Activated CD8-positive, alpha-beta memory T cell treated with anti-CD3 and anti-CD28 coated beads, Interleukin-2, amount 50 U/mL, for 24 hours (primary cell): ENCODE data around the gene PLD1.
"Not testable (repeated sequence)": the region's sequence is repeated elsewhere in the genome, so short reads cannot be mapped to it uniquely, and the experiment has no call there.

Source experiments
- DNase-seq: peaks from one replicate; pipeline ENCODE4 v3.0.0-alpha.2; 2020; ENCODE audit errors: extremely low read depth

PLD1 gene

GRCh38 chr3:171700653-171701052 is 109.6 kb downstream of the PLD1 start:
- no peak for DNase-seq

- no peak for DNase-seq
These were observed 110.1 kb downstream of the PLD1 start for GRCh38 chr3:171700157-171700556.

- no peak for DNase-seq
These were observed 110.7 kb downstream of the PLD1 start for GRCh38 chr3:171699601-171700000.

GRCh38 chr3:171696805-171697204 is 113.5 kb downstream of the PLD1 start:
- DNase-seq: no peak

GRCh38 chr3:171695426-171695825 is 114.9 kb downstream of the PLD1 start:
- DNase-seq: no peak

GRCh38 chr3:171694888-171695287 is 115.4 kb downstream of the PLD1 start:
- DNase-seq: no peak

- not testable (repeated sequence) for DNase-seq
These were observed 117.7 kb downstream of the PLD1 start for GRCh38 chr3:171692551-171692950.

GRCh38 chr3:171691485-171691884 is 118.8 kb downstream of the PLD1 start:
- no peak for DNase-seq

GRCh38 chr3:171690281-171690680 is 120.0 kb downstream of the PLD1 start:
- DNase-seq: no peak

- no peak for DNase-seq
These were observed 121.7 kb downstream of the PLD1 start for GRCh38 chr3:171688593-171688992.

GRCh38 chr3:171688002-171688401 is 122.3 kb downstream of the PLD1 start:
- DNase-seq: no peak

- DNase-seq: no peak
These were observed 122.7 kb downstream of the PLD1 start for GRCh38 chr3:171687581-171687980.

- no peak for DNase-seq
These were observed 123.2 kb downstream of the PLD1 start for GRCh38 chr3:171687064-171687463.

GRCh38 chr3:171685116-171685895 is 125.0 kb downstream of the PLD1 start:
- DNase-seq: no peak

GRCh38 chr3:171684221-171684620 is 126.1 kb downstream of the PLD1 start:
- no peak for DNase-seq

GRCh38 chr3:171682743-171683142 is 127.5 kb downstream of the PLD1 start:
- DNase-seq: no peak

GRCh38 chr3:171680726-171681411 is 129.4 kb downstream of the PLD1 start:
- no peak for DNase-seq

- no peak for DNase-seq
These were observed 131.3 kb downstream of the PLD1 start for GRCh38 chr3:171678971-171679492.

- no peak for DNase-seq
These were observed 132.6 kb downstream of the PLD1 start for GRCh38 chr3:171677706-171678105.

GRCh38 chr3:171676601-171677175 is 133.6 kb downstream of the PLD1 start:
- DNase-seq: no peak

GRCh38 chr3:171673951-171674350 is 136.3 kb downstream of the PLD1 start:
- no peak for DNase-seq

- DNase-seq: no peak
These were observed 137.7 kb downstream of the PLD1 start for GRCh38 chr3:171672538-171672937.

- DNase-seq: no peak
These were observed 138.2 kb downstream of the PLD1 start for GRCh38 chr3:171672124-171672523.
